Subcutaneous adipose tissue (tissue), 4 donors: Measurements from ENCODE around the gene NAA10. TPM values are rescaled to one million over a fixed set of nuclear protein-coding genes. Genes with fewer than 3 reads are reported as not detected.

Experiments used
- CTCF ChIP-seq: fragments of 450-650 bp; IDR thresholded peaks from one replicate; pipeline ENCODE4 v1.5.1; 2016; ENCODE audit warnings: low read depth, mild to moderate bottlenecking, control low read depth, antibody characterized with exemption, moderate library complexity
- total RNA-seq, 4 donors: library from RNA; depleted of rRNA; stranded (reverse); fragments of >200 nt; gene quantifications; one replicate each; pipeline ENCODE4 v1.1.0, GENCODE V29; 2016

Gene NAA10
- total RNA-seq, 4 donors from 2014 or later: 69.4 to 87.8 (median 76.5) TPM

GRCh38 chrX:153969125-153969903 lies 34.5 kb upstream of the NAA10 start:
- no peak for TF ChIP-seq CTCF

- no peak for TF ChIP-seq CTCF
Observed at GRCh38 chrX:153968754-153969124, 33.9 kb upstream of the NAA10 start.

DNA sequence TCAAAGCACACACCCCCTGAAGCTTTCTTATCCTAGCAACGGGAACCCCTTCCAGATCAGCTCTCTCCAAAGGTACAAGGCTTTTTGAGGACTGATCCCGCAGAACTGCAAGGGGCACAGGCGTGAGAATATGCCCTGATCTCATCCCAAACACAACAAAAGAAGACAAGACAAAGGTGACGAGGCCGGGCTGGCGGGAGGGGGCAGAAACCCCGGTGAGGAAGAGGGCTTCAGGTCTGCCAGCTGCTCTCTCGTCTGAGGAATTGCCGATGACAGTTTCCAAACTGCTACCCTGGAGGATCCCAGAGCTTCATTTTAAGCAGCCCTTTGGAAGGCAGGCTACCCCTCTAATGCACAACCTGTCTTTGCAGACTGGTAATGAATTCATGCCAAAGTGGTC lies 33.4 kb upstream of the NAA10 start:
- TF ChIP-seq CTCF: no peak

- no peak for TF ChIP-seq CTCF
Observed at GRCh38 chrX:153967536-153968224, 32.8 kb upstream of the NAA10 start.

- TF ChIP-seq CTCF: no peak
Observed at GRCh38 chrX:153966841-153967535, 32.2 kb upstream of the NAA10 start.

DNA sequence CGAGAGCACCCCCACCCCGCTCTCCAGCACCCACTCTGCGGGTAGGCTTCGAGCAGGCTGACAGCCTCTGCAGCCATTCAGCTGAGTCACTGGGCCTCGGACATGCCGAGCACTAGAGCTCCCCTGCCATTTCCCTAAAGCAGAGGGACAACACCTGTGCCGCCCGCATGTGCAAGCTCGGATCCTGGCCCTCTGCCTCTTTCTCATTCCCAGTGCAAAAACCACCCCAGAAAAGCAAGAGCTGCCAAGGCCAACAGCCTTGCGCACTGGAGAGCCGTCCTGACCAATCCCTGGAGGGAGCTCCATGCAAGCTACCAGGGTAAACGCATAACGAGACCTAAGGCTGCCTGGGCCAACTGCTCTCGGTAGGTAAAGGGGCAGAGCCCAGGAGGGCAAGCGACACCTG lies 31.4 kb upstream of the NAA10 start:
- no peak for TF ChIP-seq CTCF

DNA sequence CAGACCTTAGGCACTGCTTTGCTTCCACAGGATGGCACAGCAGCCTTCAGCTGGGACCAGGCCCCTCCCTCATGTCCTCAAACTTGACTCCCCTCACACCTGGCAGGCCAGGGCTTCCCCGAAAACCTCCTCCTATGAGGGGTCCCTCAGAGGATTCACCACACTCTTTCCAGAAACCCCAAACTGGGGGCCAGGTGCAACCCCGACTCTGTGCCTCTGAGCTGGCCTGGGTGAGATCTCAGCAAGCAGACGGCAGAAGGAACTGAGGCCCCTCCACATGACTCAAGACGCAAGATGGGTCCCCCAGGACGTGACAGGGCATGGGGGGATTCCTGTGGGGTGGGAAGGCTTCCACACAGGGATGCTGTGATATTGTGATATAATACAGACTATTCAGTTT lies 30.6 kb upstream of the NAA10 start:
- no peak for TF ChIP-seq CTCF
